Suppressor macrophage treated with lipopolysaccharide for 1 hour (primary cell): Measurements from ENCODE around the gene YPEL5.
"Not testable (repeated sequence)": the region's sequence is repeated elsewhere in the genome, so short reads cannot be mapped to it uniquely, and the experiment has no call there.

ENCODE experiments used
- DNase-seq, 3 donors: peaks; one replicate each; pipeline ENCODE4 v3.0.0-alpha.2; 2020 to 2022

The YPEL5 gene

DNA sequence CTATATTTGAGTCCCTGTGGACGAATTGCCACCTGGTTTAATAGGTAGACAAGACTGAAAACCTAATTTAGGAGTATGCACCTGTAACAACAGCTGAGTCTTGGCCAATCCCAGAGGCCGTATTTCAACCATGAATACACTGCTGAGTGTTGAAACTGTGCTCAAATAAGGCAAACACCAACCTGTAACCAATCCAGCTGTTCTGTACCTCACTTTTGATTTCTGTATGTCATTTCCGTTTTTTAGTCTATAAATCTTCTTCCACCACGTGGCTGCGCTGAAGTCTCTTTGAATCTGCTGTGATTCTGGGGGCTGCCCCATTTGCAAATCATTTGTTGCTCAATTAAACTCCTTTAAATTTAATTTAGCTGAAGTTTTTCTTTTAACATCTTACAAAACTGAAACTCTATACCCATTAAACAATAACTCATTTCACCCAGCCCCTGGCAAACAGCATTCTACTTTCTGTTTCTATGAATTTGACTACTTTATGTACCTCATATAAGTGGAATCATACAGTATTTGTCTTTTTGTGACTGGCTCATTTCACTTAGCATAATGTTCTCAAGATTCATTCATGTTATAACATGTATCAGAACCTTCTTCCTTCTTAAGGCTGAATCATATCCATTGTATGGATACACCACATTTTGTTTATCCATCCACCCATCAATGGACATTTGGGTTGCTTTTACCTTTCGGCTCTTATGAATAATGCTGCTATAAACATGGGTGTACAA lies 7.5 kb upstream of the YPEL5 start:
- DNase-seq, result peak; percentile 24 to 35 (median 29)

DNA sequence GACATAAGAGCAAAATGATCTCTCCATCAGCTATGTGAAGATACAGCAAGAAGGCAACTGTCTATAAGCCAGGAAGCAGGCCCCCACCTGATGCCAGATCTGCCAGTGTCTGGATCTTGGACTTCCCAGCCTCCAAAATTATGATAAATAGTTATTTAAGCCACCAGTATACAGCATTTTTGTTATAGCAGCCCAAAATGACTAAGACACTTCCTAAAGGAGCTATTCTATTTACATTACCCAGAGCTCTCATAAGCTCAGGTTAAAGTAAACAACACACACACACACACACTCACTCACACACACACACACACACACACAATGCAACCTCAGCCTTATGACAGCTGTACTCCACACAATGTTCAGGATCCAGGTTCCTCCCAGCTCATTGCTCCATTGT lies 5.7 kb upstream of the YPEL5 start:
- DNase-seq, result no peak

DNA sequence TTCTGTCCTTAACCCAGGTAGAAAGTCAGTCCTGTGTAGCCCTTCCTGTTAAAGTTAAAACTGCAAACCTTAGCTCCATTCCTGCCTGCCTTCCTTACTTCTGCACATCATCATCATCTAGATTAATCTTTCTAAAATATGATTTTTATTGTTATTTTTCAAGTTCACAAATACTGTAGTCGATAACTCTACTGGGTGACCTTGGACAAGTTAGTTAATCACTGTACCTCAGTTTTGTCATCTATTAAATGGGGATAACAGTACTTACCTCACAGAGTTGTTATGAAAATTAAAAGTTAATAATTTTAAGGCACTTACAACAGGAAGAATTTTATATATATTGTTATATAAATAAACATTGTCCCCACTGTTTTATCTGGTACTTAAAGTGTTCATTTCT lies 2.5 kb upstream of the YPEL5 start:
- no peak for DNase-seq

DNA sequence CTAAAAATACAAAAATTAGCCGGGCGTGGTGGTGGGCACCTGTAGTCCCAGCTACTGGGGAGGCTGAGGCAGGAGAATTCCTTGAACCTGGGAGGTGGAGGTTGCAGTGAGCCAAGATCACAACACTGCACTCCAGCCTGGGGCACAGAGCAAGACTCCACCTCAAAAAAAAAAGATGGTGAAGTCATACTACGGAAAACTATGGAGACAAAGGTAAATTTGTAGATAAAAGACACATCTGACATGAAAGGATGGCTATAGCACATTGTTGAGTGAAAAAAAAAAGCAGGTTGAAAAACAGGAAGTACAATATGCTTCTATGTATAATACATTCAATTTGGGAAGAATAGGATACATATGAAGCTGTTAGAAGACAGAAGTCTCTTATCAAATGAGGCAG lies 1.9 kb upstream of the YPEL5 start:
- DNase-seq, result not testable (repeated sequence)

DNA sequence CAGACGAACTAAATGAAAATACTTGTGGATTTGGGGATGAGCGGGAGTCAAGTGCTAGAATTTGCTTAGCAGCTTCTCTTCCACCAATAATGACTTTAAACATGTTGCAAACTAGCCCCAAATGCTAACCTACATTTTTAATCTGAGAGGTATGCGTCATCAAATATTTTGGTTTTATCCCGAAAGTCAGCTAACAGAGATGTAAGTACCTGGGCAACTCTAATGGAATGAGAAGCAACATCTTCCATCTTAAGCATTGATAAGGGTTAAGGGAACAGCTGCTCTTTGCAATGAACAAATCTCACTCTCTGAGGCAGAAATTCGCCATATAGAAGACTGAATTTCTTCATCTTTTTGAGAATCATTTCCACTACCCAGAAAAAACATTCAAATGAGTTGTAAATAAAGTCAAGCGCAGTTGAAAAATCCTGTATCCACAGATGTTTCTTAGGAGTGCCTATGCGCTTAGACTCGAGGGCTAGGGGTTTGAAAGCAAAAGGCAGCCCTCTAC lies 926 bp upstream of the YPEL5 start:
- no peak for DNase-seq

DNA sequence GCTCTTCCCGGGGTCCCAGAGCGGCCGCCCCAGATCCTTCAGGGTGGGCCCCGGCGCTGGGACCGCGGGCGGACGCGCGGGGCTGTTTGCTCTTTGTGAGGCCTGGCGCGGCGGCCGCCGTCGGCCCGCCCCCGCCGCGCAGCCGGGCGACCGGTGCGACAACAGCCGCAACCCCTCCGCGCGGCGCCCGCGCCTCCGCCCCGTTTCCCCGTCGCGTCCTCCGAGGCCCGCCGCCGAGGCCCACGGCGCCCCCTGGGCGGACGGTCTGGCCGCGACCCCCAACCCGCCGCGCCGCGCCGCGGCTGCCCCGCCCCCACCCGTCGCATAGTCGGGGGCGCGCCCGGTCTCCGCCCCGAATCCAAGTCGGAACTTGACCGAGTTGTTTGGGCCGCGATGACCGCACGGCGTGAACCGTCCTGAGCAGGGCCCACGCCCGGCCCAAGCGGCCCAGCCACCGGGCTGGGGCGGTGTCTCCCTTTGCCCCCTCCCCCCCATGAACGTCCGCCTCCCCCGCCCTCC lies 448 bp downstream of the YPEL5 start:
- peak; percentile 57 to 80 (median 65) for DNase-seq

DNA sequence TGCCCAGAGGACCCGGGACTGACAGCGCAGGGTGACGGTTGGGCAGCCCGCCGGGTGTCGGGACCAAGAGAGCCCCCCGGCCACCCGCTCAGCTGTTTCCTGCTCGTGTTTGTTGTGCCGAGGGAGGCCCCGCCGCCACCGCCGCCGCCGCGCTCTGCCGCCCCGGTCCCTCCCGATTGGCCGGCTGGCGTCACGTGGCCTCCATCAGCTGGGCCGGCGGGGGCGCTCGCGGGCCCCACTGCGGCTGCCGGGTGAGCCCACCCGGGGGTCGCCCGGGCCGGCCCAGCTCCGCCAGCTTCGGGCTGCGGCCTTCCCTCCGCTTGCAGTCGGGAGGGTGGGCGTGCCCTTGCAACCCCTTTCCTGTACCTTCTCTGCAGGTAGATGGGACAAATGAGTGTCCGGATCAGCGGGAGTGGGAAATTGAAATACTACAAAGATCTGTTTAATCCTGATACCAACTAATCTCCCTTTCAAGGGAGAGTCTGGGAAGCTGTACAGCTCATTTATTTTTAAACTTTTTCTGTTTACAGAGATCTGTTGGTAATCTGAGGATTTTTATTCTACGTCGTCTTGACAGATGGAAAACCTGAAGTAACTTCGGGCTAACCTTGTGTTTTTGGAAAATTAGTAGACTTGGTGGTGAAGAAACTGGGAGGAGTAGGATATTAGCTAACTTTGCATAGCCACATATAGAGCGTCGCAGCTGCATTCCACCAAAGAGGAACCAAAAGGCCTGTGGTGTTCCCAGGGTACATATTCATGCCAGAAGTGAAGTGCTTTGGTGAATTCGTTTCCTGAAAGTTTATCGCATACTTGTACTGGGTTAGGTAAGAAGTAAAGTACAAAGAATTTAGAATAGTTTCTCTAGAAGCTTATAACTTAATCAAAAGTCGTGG lies 1.2 kb downstream of the YPEL5 start:
- DNase-seq, result peak; percentile 82 to 92 (median 87)

DNA sequence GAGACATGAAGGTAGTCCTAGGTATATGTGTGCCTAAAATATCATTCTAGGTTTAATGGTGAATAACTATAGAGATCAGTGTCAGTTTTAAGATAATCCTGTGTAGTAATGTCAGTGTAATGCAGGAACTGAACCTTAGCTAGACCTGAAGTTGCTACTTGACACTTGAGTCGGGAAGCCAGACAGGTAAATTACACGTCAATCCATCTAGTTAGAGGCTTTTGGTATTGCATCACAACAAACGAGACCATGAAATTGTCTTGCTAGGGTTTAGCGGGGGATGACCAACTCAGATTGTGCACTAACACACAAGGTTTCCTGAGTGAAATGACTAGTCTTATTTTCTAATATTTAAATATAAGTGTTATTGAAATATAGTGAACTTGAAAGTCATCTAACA lies 2.0 kb downstream of the YPEL5 start:
- no peak for DNase-seq

DNA sequence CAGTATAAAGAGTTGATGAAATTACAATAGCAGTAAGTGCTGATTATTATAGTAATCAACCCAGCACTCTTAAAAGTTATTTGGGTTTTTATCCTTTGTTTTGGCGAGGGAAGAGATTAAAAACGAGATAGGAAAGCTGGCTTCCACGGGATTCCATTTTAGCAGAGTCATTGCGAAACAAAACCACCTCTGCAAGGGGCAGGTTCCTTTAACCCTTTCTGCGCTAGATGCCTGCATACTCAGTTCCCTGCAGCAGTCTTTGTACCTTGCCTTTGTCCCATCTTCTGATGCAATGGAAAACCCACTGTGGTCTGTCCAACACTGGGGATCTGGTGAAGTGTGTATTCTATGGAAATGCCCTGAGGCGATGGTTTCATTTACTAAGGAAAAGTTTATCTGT lies 2.7 kb downstream of the YPEL5 start:
- peak in 1 of 3 donors; percentile 6 for DNase-seq

DNA sequence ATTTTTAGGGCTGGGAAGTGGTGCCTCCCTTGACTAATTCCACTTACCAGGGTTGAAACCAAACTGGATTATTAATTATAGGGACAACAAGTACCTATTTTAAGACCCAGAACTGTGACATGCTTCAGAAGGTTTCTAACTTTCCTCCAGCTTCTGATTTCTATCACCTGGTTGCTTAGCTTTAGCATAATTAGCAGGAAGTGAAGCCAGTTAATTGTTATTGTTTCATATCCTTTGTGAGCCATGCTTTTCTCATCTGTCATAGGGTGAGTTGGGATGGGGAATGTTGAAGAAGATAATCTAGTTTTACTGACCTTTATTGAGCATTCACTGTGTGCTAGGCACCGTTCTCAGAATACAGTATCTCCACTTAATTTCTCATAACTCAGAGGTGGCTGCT lies 3.2 kb downstream of the YPEL5 start:
- DNase-seq, result no peak

DNA sequence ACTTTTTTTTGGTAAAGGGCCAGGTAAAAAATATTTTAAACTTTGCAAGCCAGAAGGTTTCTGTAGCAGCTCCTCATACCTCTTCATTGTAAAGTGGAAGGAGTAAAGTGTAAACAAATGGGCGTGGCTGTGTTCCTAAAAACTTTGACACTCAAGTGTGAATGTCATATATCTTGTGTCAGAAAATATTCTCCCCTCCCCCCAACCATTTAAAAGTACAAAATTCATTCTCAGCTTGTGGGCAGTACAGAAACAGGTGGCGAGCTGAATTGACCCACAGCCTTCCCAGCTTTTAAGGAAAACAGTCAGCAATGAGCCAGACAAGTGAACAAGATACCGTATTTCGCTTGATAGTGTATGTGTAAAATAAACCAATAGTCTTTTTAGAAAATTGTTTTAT lies 4.0 kb downstream of the YPEL5 start:
- no peak for DNase-seq

DNA sequence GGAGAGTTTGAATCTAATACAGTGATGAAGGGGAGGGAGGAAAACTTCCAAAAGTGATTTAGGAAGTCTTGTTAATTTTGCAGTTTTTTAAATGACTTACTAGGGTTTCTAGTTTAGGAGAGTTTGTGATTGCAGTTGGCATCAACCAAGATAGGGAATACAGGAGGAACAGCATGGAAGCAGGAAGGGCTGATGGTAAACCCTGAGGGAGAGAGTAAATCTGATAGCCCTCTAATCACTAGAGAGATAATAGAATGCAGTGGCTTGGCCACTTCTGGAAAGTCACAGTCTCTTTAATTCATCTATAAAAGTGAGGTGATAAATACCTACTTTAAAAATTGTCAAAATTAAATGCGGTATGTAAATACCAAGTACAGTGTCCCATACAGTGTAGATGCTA lies 5.6 kb downstream of the YPEL5 start:
- DNase-seq, result no peak

DNA sequence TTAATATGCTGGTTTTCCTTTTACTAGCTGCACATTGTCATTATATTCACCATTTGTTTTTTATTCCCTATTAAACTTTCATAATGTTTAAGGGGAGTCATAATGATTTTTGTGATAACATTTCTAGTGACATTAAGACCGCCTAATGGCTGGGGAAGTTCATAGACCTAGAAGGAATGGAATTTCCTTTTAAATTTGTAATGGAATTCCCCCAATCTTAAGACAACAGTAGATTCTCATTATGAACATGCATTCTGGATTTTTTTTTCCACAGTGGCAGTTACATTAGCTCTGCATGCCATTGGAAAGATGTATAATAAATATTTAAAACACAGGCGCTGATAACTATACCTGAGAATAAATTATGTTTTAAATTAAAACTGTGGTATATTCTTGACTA lies 8.4 kb downstream of the YPEL5 start:
- DNase-seq, result peak; percentile 37 to 69 (median 64)

DNA sequence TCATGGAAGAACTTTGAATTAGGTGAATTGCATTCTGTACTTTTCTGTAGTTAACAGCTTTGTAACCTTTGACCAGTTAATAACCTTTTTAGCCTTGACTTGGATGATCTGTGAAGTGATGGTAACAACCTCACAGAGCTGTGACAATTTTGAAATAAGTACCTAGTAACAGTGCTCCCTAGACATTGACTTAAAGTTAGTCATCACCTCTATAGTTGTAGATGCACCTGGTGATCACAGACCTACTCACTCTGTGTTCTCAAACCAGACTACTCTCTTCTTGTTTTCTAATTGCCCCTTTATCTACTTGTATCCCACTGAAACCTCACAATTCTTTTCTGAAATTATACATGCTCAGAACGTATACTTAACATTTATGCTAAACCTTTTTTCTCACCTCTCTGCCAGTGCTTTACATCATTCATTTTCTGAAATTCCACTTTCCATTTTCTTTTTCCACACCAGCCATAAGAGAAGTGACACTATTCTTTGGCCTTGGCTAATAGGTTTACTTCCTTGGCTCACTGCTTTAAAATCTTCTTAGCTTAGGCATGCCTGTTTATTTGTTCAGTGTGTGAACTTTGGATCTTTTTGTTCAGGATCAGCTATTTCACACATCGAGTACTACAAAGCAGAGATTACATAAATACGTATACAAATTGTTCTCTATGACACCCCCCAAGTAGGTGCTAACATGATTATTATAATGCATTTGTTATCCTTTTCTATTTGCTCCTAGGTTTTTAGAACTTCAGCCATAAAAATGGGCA lies 9.3 kb downstream of the YPEL5 start:
- DNase-seq, result no peak

DNA sequence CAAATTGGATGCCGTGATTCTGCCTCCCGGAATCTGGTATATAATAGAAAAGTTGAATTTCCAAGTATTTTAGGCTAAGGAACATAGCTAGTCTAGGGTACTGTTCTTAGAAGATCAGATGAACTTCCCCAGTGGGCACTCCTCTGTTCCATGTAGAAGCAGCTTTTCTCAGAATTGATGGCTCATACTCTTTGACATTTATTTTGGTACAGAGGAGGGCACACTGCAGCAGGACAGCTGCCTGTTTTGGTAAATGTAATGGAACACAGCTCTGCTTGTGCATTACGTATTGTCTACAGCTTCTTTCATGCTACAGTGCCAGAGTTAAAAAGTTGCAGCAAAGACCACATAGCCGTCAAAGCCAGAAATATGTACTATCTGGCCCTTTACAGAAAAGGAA lies 10.8 kb downstream of the YPEL5 start:
- no peak for DNase-seq

DNA sequence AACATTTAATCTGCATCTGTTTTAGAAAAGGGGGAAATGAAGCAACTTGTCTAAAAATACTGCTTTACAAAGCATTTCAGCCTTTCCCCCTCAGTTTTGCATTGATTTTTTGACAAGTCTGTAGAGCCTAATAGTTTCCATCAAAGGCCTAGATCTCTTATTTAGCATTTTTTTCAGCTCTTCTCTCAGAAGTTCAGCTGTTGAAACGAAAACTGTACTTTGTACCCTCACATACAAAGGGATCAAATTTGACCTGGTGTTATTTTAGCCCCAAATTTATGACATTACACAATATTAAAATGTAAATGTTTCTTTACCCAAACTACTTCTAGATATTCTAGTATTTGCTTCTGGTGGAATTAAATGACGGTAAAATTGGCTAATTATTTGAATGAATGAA lies 13.0 kb downstream of the YPEL5 start:
- no peak for DNase-seq

DNA sequence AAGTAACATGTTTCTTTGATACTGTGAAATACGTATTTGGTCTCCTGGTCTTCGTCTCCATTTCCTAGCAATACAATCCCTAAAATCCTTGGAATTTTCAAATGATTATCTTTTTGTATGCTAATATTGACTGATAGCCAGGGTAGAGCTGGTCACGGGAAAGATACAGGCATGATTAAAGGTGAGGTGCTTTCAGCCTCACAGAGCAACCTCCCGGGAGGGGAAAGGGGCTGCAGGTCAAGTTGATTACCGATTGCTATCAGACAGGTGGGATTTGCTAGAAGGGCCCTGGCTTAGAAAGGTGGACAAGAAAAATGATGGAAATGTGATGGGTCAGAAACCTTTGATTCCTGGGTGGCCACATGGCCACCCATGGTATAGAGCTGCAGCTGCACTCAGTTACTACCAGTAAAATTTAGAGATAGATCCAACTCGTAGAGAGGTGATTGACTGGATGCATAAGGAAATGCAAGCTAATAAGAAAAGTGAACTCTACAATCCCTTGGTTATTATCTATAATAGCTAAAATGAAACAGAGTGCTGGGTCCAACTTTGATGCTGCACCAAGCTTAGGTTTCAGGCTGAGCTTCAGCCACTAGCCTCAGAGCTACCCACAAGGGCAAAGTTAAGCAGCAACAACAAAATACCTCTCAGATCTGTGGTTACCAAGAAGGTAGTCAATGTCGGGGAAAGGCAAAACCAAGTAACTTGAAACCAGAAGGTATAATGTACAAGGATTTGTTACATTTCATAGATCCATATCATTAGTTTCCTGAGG lies 15.3 kb downstream of the YPEL5 start:
- DNase-seq, result no peak

DNA sequence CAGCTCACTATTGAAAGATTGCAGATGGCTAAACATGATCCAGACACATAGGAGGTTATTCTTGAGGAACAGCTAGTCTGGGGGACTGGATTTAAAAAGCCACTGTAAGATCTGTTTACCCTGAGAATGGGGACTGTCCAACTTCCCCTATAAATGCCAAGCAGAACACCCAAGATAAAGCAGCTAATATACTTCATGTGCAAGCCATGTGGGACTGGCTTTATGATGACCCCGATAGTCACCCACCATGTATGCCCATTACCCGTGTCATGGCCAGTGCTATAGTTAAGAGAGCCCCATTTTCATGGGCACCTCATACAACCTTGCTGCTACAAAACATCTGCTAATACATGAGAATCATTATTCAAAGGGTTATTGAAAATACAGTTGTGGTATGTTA lies 16.0 kb downstream of the YPEL5 start:
- DNase-seq, result no peak

DNA sequence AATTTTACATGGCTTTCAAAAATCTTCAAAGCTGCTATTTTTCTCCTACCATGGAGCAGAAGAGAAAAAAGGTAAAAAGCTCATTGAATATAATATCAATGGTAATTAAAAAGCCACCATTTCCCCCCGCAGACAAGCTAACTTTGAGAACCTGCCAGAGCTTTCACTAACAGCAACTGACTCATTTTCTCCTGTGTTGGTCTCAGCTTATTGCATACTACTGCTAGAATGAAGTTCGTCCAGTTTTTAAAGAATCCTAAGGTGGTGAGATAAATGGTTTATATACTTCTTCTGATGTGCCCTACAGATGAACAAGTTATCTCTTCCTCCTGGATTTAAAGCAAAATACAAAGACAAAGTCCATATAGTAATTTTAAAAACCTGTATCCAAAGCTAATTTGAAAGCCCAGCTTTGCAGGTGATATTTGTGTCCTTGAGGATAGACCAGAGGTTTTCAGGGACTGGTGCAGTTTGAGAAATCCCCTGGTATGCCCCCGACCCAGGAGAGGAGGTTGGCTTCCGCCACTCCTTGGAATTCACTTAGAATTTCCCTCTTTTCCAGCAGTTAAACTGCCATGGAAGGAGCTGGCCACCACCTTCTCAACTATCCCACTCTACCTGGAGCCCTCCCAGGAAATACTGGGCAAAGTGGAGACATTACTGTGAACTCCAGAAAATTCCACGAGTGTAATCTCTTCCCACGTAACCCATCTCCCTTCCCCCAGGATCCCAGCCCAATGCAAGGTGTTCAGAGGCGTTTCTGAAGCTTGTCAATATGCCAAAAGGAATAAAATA lies 17.5 kb downstream of the YPEL5 start:
- DNase-seq, result no peak

DNA sequence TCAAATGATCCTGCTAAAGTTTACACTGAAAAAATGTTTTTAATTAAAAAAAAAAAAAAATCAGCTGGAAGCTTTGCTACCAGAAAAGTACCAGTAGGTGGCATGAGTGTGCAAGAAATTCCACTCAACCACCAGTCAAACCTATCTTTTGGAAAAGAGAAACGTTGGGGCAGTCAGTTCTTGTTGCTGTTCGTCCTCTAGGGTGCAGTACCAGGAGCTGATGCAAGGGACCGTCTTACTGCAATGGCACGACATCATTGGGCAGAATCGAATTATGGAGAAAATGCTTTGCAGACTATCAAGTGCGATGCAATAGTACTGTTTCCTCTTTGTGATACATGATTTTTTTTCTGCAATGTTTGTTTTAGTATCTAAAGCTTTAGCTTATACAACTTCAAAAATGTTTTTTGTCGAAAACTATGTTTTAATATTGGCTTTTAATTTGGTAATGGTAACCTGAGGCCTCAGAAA lies 18.3 kb downstream of the YPEL5 start:
- DNase-seq, result peak; percentile 85 to 91 (median 90)

DNA sequence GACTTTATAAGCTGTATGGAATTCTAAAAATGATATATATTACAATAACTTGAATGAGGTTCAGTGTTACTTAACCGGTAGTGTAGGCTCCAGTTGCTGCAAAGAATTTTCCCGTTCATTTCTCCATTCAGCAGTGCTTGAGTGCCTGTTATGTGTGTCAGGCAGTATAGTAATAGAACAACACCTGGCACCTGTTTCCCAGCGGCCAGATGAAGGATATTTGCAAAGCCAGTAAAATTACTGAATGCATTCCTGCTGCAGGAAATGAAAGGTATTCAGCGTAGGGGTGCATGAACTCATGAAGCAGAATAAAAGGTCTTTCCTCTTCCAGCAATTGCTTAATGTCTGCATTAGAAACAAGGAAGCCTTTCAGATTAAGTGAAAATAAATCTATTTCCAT lies 18.8 kb downstream of the YPEL5 start:
- DNase-seq, result no peak
